ENCODE results near the gene TIAL1. TPM values are rescaled to one million over a fixed set of nuclear protein-coding genes. Genes with fewer than 3 reads are reported as not detected.
"Not testable (repeated sequence)": the region's sequence is repeated elsewhere in the genome, so short reads cannot be mapped to it uniquely, and the experiment has no call there.

Gene TIAL1
- total RNA-seq, 2 donors from 2014 or later, result 34.9 to 36.1 TPM

DNA sequence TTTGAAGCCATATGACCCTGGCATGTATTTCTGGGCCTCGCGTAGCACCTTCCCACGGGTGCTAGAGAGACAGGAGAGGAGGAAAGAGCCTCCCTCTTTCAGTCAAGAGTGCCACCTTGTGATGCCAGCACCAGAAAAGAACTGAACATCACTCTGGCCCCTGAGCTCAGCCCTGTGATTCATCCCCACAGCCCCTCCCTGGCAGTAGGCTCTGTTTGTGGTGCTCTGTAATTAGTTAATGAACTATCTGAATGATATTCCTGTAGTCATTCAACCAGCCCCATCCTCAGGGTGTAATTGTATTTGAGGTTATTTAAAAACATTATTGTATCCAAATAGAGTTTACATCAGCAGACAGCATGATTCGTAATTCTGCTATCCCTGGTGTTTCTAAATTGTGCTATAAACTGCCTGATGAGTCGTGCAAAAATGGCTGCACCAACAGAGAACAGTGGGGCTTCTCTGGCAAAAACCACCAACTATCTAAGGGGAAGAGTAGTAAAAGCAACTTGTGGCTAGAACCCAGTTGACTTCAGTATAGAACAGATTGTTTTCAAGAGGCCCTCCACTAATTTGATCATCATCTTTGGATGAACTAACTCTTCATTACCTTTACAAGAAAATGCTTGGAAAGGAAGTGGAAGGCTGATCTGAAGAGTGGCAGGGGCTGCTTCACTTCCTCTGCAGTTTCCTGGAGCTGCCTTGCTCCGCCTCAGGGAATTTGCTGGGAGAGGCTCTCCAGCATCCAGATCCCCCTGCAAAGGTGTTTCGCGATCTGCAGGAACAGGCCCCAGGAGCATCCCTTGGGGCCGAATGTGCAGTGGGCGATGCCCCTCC is 23.7 kb upstream of the TIAL1 start:
- H3K36me3 ChIP-seq (replicated peaks in 1 of 2; ENCODE audit: insufficient read depth in 1 of 2, low read depth in 2 of 2), result no peaks in the 10 kb centered on the region
- intact Hi-C loops (cut with DNase I), result no loop called here
- 76 to 81% methylated on average over 9 to 10 of the region's 10 CpGs for WGBS, 2 donors
- no peaks in the 10 kb centered on the region for H3K9me3 ChIP-seq
- no peak for TF ChIP-seq POLR2A (IDR thresholded peaks at IDR 0.05)
- TF ChIP-seq, protein P1, sequence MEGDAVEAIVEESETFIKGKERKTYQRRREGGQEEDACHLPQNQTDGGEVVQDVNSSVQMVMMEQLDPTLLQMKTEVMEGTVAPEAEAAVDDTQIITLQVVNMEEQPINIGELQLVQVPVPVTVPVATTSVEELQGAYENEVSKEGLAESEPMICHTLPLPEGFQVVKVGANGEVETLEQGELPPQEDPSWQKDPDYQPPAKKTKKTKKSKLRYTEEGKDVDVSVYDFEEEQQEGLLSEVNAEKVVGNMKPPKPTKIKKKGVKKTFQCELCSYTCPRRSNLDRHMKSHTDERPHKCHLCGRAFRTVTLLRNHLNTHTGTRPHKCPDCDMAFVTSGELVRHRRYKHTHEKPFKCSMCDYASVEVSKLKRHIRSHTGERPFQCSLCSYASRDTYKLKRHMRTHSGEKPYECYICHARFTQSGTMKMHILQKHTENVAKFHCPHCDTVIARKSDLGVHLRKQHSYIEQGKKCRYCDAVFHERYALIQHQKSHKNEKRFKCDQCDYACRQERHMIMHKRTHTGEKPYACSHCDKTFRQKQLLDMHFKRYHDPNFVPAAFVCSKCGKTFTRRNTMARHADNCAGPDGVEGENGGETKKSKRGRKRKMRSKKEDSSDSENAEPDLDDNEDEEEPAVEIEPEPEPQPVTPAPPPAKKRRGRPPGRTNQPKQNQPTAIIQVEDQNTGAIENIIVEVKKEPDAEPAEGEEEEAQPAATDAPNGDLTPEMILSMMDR (IDR thresholded peaks at IDR 0.05), result no peak
- H3K4me1 ChIP-seq, result no peaks in the 10 kb centered on the region
- H3K4me3 ChIP-seq, result no peak overlapping the region
- H3K27me3 ChIP-seq, result no peaks in the 10 kb centered on the region
- DNase-seq (no peak), ATAC-seq (no peak)
- H3K27ac ChIP-seq, result no peak overlapping the region

DNA sequence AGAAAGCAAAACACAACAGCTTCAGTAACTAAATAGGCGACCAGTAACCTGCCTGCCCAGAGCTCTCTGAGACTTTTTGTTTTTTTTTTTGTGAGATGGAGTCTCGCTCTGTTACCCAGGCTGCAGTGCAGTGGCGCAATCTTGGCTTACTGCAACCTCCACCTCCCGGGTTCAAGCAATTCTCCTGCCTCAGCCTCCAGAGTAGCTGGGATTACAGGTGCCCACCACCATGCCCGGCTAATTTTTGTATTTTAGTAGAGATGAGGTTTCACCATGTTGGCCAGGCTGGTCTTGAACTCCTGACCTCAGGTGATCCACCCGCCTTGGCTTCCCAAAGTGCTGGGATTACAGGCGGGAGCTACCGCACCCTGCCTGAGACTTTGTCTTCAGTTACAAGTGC is 23.0 kb upstream of the TIAL1 start:
- H3K4me3 ChIP-seq; DNase-seq; H3K4me1 ChIP-seq; intact Hi-C loops (cut with DNase I); ATAC-seq; H3K27me3 ChIP-seq; H3K27ac ChIP-seq; H3K36me3 ChIP-seq (replicated peaks in 1 of 2; ENCODE audit: insufficient read depth in 1 of 2, low read depth in 2 of 2); H3K9me3 ChIP-seq: not testable (repeated sequence)
- WGBS, 2 donors, result 86 to 88% methylated on average over 8 of the region's 8 CpGs

DNA sequence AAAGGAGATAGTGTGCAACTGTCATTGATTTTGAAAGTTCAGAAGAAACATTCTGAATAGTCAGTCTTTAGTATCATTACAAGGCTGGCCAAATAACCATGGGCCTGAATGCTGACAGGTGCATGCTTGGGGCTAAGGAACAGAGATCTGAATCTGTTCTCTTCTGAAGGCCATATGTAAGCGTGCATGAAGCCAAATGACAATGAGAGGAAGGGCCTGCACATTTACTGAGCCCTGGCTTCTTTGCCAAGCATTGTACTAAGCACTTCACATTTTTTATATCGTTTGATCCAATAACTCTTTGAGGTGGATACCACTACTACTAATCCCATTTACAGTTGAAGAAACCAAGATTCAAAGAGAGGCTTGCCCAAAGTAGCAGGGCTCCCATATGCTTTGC is 22.5 kb upstream of the TIAL1 start:
- 46 to 87% methylated on average over 2 of the region's 2 CpGs for WGBS, 2 donors
- no peaks in the 10 kb centered on the region for H3K9me3 ChIP-seq
- intact Hi-C loops (cut with DNase I), result no loop called here
- H3K4me1 ChIP-seq, result no peaks in the 10 kb centered on the region
- H3K27ac ChIP-seq, result no peak overlapping the region
- TF ChIP-seq, protein P1 (IDR thresholded peaks at IDR 0.05), result no peak
- TF ChIP-seq POLR2A (IDR thresholded peaks at IDR 0.05), result no peak
- no peak overlapping the region for H3K4me3 ChIP-seq
- no peaks in the 10 kb centered on the region for H3K36me3 ChIP-seq (replicated peaks in 1 of 2; ENCODE audit: insufficient read depth in 1 of 2, low read depth in 2 of 2)
- DNase-seq, result no peak
- ATAC-seq, result no peak
- no peaks in the 10 kb centered on the region for H3K27me3 ChIP-seq

DNA sequence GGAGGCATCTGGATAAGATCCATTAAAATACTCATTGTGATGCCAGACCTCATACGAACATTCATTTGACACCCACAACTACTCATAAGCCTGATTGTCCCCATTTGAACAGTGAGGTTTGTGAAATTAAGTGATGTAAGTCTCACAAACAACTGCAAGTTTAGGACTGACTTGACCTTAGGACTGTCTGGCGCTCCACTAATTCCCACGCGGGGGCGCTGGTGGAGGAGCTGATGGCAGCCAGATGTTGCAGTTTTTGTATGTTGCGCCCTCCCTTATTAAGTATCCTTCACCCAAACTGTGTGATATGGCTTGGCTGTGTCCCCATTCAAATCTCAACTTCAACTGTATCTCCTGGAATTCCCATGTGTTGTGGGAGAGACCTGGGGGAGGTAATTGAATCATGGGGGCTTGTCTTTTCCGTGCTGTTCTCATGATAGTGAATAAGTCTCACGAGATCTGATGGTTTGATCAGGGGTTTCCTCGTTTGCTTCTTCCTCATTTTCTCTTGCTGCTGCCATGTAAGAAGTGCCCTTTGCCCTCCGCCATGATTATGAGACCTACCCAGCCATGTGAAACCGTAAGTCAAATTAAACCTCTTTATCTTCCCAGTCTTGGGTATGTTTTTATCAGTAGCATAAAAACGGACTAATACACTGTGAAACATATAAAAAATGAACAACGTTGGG is 20.3 kb upstream of the TIAL1 start:
- TF ChIP-seq POLR2A (IDR thresholded peaks at IDR 0.05), result no peak
- TF ChIP-seq, protein P1 (IDR thresholded peaks at IDR 0.05), result peak in 1 of 7 experiments; percentile 2
- DNase-seq, result peak in 2 of 4 donors; percentile 9 to 16
- H3K4me1 ChIP-seq, result no peaks in the 10 kb centered on the region
- no peak overlapping the region for H3K27ac ChIP-seq
- no peaks in the 10 kb centered on the region for H3K36me3 ChIP-seq (replicated peaks in 1 of 2; ENCODE audit: insufficient read depth in 1 of 2, low read depth in 2 of 2)
- H3K4me3 ChIP-seq, result no peak overlapping the region
- 61 to 62% methylated on average over 13 of the region's 13 CpGs for WGBS, 2 donors
- intact Hi-C loops (cut with DNase I), result no loop called here
- peak; percentile 33 for ATAC-seq
- H3K27me3 ChIP-seq, result no peaks in the 10 kb centered on the region
- H3K9me3 ChIP-seq, result no peaks in the 10 kb centered on the region

DNA sequence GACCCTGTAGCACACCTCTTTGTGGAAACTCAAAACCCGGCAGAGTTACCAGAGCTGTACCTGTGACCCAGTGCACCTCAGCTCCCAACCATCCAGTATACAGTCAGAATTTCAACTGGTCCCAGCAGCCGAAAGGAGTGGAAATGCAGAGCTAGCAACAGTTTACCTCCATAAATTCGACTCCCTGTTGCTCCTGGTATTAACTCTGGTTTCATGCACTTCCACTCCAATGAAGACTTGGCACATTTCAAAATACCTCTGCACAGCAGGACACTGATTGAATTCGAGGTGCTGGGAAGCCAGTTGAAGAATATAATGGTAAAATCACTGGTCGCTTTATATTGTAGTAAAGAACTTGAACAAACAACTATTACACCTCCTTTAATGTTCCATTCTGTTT is 17.9 kb upstream of the TIAL1 start:
- Histone ChIP-seq H3K27me3 (no peaks in the 10 kb centered on the region), H3K36me3 (replicated peaks in 1 of 2; ENCODE audit: insufficient read depth in 1 of 2, low read depth in 2 of 2) (no peaks in the 10 kb centered on the region), H3K9me3 (no peaks in the 10 kb centered on the region), H3K4me3 (no peak overlapping the region), H3K27ac (no peak overlapping the region), H3K4me1 (no peaks in the 10 kb centered on the region)
- ATAC-seq (no peak), DNase-seq (no peak)
- intact Hi-C loops (cut with DNase I), result no loop called here
- 65 to 76% methylated on average over 5 of the region's 5 CpGs for WGBS, 2 donors
- TF ChIP-seq POLR2A (IDR thresholded peaks at IDR 0.05), result no peak
- TF ChIP-seq, protein P1 (IDR thresholded peaks at IDR 0.05), result no peak

All from body of pancreas (tissue), 4 donors.